GM10847 (cell line): Measurements from ENCODE around the gene GLRA3.

Experiments used
- POLR2A ChIP-seq: IDR thresholded peaks from 2 replicates; pipeline ENCODE4 v1.6.1; 2011; ENCODE audit not compliant: insufficient read length; ENCODE audit errors: extremely low read depth

The GLRA3 gene

DNA sequence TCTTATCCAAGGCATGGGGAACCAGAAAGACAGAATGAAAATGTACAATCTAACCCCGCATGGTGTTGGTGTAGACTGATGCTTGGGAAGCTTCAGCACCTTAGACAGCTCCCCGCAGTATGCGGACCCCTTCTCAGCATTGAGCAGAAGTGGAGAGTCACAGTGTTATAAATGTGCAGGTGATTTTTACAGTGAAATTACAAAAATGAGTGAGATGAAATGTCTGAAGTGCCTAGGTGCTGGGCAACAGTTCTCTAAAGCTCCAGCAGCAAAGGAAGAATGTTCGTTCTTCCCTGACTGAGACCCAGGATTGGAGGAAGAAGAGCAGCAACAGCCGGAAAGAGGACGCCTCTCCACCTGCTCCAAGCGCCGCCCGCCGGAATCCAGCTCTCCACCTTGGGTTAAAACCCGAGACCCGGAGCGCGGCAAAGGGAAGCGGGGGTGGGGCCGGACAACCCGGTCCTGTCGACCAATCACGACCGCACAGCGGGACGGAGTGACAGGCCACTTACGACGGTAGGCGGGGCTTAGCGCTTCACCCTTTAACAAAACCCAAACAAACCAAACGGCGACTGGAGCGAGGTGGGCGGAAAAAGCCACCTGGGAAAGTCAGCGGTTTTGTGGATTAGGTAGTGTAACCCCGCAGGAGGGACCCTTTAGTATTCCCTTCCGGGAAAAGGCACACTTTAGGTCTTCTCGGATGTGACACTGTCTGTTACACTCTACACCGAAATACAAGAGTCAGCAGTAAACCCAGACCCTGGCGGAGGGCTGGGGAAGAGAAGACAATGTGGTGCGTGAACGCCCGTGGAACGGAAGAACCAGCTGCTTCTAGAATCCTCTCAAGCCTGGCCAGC lies at the start of gene GLRA3:
Gene GLRA3 (minus strand): TSS at position 403 of the 857 bp plus-strand sequence. CDS start 436 bp downstream, outside the sequence.
- no peak for TF ChIP-seq POLR2A

- TF ChIP-seq POLR2A = no peak
Observed at GRCh38 chr4:174874898-174875297, 45.9 kb upstream of the GLRA3 start.

DNA sequence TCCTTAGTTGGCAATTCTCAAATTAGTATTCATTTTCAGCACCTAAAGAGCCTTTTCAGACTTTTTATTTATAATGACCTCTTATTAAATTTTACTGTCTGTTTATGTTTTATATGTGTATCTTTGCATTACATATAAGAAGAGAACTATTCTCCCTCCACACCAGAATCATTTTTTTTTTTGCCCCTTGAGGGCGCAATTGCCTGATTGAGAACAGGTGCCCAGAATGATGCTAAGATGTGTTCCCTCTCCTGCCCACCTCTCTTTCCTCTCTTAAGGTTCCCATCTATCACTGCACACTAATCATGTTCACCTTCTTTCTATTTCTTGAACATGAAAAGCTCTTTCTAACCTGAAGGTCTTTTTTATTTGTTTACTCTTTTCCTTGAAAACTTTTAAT lies 44.9 kb upstream of the GLRA3 start:
- no peak for TF ChIP-seq POLR2A

DNA sequence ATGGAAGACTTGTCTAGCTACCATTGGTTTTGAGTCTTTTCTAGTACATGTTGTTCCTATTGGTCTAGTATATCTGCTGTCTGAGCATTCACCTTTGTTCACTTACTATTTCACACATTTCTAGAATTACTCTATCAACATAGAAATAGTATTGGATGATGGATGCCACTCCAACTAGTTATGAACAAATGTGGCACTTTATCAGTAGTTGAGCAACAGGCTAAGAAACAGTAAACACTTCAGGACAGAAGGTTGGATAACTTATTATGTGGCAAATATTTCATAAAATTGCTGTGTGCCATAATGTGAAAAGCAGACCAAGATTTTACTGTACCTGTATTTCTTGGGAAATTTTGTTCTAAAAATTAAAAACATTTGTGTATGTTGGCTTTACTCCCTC lies 42.4 kb upstream of the GLRA3 start:
- no peak for TF ChIP-seq POLR2A

GRCh38 chr4:174870311-174870710 lies 41.3 kb upstream of the GLRA3 start:
- no peak for TF ChIP-seq POLR2A

- no peak for TF ChIP-seq POLR2A
Observed at GRCh38 chr4:174869339-174869738, 40.3 kb upstream of the GLRA3 start.

GRCh38 chr4:174867903-174868302 lies 38.9 kb upstream of the GLRA3 start:
- no peak for TF ChIP-seq POLR2A

- no peak for TF ChIP-seq POLR2A
Observed at GRCh38 chr4:174865418-174865985, 36.5 kb upstream of the GLRA3 start.

DNA sequence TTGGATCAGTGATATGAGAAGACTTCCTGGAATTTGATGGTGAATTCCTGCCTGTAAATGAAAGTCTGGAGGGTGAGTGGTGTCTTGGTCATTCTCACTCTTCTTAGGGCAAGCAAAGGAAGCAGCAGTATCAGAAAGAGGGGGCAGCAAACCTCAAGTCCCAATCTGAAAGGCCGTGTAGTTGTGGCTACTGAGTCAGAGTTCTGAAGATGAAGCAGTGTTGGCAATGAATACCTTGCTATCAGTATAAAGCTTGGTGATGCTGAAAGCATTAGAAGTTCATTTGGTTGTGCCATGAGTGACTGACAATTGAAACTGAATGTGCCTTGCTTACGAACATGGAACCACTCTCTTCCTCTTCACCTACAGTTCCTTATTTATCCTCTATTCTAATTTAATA lies 35.0 kb upstream of the GLRA3 start:
- TF ChIP-seq POLR2A = no peak

DNA sequence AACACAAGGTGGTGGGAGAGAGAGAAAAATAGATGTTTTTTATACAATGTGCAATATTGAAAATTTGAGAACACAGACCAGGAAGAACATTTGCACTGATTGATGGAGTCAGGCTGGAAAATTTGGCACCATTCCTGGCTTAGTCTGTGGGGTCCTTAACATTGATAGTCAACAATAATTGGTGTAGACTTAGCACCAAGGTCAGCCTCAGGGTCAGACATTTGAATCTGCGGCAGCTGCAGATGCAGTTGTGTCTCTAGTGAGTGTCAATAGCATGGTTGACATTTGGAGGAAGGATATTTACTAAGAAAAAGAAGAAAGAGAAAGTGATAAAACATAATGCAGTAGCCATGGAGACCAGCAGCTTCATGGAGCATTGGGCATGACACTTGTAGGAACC lies 31.5 kb upstream of the GLRA3 start:
- no peak for TF ChIP-seq POLR2A

DNA sequence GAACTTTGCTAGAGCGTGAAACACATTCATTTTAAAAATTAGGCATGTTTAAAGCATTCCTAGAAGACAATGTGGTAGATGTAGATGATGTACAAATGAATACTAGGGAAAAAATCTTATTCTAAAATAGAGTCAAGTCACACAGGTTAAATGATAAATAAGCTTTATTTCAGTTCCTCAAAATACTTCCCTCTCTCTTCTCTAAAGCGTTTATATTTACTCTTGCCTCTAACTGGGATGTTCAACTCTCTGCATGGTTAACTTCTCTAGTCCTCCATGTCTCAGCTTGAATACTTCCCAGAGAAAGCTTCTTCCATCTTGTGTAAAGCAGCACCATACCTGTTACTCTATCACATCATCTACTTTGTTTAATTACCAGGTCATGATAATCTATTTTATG lies 30.9 kb upstream of the GLRA3 start:
- no peak for TF ChIP-seq POLR2A

DNA sequence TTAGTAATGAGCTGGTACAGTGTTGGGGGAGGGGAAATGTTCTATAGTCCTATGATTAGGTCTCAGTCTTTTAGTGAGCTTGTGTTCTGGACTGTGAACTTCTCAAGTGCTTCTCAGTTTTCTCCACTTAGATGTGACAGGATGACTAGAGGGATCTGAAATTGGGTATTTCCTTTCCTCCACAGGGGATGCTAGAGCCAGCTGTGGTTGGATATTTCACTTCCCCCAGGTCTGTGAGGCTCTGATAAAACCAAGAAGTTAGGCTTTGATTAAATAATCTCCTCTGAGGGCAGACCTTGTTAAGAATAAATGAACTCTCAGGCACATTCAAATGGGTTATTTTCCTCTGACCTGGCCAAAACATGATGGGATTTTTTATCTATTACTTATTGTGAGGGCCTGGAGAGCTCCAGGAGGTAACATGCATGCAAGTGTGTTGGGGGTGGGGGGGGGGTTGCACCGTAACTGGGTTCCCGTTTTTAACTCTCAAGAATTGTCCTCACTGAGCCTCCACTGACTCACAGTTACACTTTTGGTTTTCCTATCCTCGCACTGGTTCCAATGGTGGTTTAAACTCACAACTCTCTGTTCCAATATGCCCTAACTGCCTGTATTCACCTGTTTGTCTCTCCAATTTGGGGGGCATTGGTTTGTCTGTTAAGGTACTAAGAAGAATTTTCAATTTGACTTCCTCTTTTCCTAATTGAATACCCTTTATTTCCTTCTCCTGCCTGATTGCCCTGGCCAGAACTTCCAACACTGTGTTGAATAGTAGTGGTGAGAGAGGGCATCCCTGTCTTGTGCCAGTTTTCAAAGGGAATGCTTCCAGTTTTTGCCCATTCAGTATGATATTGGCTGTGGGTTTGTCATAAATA lies 28.1 kb upstream of the GLRA3 start:
- TF ChIP-seq POLR2A = no peak

- TF ChIP-seq POLR2A = no peak
Observed at GRCh38 chr4:174855050-174855449, 26.0 kb upstream of the GLRA3 start.

DNA sequence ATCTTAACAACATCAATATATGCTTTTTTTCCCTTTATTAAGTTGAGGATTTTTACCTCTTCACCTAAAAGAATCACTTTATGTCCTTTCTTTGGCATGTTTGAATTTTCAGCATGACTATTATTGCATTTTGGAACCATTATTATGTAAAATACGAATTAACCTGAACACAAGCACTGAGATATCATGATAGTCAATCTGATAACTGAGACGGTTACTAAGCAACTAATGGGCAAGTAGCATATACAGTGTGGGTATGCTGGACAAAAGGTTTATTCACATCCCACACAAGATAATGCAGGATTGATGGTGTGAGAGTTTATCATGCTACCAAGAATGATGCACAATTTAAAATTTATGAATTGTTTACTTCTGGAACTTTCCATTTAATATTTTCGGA lies 24.6 kb upstream of the GLRA3 start:
- no peak for TF ChIP-seq POLR2A

GRCh38 chr4:174848596-174848995 lies 19.5 kb upstream of the GLRA3 start:
- no peak for TF ChIP-seq POLR2A

DNA sequence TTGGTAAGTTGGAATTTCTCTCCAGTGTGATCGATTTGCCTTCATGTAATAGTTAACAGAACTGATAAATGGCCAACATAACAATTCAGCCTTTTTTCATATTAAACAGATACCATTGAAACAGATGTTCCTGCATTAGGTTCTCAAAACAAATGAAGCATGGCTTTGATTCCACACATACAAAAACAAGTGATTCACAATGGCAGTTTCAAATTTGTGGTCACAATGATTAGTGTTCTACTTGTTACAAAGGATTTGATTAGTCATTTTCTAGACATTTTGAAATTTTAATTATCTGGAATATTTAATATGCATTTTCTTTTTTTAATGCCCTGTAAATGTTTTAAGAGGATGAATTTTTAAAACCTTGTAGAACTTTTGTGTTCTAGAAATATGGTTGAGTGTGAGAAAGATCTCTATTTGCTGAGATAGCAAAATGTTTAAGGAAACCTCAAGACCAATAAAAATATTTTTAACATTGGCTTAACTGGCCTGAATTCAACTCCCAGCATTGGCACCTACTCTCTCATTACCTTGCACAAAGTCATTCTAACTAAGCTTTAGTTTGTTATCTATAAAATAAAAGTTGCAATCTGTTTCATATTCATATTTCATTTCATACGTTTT lies 18.9 kb upstream of the GLRA3 start:
- TF ChIP-seq POLR2A = no peak

DNA sequence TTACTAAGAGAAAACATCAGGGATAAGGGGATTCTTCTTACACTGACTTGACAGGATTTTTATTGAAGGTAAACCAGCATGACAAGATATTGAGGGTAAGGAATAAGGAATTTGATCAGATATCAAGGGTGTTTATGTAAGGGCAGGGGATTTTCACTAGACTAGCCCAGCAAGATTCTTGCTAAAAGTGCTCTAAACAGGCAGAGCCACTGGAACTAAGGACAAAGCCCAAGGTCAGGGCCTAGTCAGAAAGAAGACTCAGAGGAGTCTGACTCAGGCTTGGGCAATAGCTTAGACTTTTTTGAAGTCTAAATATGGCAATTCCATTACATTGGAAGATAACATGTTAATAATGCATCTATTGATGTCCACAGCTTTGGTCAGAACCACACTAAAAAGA lies 6.5 kb upstream of the GLRA3 start:
- TF ChIP-seq POLR2A = no peak
